Measurements from ENCODE around the gene AQP12A.
"Not testable (repeated sequence)": the region's sequence is repeated elsewhere in the genome, so short reads cannot be mapped to it uniquely, and the experiment has no call there.

Gene AQP12A

DNA sequence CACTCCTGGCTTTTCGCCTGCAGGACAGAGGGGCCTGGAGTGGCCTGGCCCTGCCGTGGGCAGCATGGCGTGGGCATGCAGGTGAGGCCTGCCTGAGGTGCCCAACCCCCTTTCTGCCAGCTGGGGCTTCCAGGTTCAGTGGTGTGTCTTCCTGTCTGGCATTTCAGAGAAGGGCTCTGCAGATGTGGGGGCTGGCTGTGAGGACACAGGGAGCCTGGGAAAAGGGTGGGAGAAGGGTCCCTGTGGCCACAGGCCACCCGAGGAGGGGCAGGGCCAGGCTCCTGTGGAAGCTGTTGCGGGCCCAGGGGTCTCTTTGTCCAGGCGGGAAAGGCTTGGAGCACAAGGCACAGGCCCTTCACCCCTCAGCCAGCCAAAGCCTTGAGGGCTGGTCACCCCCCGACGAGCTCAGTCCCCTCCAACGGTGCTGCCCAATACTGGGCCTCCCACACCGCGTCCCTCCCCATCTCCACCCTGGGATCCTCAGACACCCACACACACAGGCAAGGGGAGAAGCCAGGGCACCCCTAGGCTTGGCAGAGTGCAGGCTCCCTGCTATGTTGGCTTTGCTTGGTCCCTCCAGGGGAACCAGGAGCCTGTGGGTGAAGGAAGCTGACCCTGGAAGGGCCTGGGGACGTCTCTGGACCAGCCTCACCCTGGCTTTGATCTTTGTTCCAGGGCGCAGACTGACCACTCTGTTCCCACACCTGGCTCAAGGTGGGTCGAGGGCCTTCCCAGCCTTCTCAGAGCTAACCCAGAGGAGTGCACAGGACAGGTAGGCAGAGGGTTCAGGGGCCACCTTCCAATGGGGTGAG lies 3.7 kb upstream of the AQP12A start:
- DNase-seq (ENCODE audit: low read depth) = no peak

DNA sequence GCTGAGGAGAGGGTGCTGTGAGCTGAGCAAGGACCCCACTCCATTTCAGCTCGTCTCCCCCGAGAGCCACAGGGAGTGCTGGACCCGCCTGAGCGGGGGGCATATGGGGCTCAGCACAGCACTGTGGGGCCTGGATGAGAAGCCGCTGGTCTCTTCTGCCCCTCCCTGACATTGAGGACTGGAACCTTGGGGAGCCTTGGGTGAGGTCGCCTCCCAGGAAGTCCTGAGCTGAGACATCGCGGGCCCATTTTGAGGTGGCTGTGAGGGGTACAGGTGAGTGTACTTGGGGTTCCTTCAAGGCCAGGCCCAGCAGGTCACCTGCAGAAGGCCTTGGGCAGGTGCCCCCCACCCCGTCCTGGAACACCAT lies 3.1 kb upstream of the AQP12A start:
- DNase-seq (ENCODE audit: low read depth) = no peak

DNA sequence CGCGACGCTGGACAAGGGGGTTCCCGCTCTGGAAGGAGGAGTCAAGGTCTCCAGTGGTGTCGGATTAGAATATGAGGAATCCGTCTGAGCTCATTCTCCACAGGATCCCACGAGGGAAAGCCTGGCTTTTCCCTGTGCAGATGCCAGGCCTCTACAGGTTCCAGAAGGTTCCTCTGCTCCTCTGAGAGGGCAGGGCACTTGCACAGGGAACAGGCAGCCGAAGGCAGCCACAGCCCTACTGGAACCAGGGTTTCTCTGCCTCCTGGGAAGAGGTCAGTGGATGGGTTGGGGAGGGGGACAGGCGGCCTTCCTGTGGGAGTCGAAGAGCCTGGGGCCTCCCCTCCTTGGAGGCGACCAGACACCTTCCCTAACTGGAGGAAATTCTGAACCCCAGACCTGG lies 1.7 kb upstream of the AQP12A start:
- DNase-seq (ENCODE audit: low read depth) = no peak

DNA sequence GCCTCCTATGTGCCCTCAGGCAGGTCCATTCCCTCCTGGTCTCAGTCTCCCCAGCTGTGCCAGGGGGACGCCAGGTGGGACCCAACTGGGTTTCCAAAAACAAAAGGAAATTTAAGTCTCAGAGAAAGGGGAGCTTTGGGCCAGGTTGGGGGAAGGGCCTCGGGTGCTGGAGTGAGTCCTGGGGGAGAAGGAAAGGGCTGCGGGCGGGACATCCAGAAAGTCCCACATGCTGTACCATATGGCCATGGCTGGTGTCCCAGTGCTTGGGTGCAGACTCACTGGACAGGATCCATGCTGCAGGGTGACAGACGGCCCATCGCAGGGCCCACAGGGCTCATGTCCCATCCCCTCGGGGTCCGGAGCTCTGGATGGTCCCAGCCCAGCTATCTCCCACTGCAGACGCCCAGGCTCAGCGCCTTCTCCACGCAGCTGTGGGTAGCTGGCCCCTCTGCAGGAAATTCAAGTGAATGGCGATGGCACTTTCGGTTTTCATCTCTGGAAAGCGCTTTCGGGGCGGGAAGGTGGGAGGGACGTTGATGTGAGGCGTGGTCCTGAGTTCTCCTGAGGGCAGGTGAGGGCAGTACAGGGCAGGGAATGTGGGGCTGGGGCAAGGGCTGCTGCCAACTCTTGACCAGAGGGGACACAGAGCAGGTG lies 1.1 kb upstream of the AQP12A start:
- not testable (repeated sequence) for DNase-seq (ENCODE audit: low read depth)

DNA sequence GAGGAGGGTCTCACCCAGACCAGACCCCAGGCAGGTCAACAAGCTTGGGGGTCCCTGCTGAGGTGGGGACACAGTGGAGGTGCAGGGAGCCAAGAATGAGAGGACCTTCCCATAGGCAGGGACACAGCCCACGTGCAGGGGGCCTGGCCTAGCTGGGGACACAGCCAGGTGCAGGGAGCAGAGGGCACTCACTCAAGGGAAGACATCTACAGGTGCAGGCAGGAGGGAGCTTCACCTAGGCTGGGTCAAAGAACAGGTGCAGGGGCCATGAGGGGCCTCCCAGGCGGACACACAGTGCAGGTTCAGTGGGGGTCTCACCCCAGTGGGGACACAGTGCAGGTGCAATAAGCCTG lies 615 bp upstream of the AQP12A start:
- DNase-seq (ENCODE audit: low read depth) = not testable (repeated sequence)

DNA sequence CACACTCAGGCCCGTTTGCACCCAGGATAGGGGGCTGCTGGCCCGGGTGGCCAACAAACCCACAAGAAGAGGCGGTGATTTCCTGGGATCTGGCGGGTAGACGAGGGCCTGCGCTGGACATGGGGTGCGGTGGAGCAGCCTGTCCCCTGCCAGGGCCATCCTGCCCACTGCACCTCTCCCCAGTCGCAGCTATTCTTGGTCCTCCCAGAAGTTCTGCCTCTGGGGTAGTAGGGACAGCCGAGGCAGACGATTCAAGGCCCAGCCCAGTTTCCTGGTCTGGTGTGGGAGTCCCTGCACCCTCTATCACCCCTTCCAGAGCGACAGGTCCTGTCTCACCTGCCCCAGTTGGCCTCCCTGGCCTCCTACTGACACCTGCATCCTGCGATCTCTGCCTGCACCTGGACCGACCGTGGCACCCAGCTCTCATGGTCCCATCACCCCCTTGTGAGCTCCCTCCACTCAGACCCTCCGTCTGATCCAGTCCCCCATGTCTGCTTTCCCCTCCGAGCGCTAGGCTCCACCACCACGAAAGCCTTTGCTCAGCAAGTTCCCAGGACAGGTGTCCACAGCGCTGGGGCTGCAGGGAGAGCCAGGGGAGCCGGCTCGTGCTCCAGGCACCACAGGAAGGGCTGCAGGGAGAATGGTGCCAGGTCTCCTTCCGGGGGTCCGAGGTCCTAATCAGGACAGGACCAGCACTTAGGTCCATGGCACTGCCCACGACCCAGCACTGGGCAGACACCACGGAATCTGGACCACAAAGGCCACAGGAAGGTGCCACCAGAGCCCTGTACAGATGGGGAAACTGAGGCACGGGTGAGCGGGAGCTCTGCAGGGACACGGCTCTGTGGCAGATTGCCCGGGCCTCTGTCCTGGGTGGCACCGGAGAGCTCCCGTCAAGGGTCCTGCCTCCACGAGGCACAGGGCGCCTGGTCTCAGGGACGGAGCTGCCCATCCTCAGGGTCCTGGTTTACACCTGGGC lies 1.2 kb downstream of the AQP12A start:
- not testable (repeated sequence) for DNase-seq (ENCODE audit: low read depth)

DNA sequence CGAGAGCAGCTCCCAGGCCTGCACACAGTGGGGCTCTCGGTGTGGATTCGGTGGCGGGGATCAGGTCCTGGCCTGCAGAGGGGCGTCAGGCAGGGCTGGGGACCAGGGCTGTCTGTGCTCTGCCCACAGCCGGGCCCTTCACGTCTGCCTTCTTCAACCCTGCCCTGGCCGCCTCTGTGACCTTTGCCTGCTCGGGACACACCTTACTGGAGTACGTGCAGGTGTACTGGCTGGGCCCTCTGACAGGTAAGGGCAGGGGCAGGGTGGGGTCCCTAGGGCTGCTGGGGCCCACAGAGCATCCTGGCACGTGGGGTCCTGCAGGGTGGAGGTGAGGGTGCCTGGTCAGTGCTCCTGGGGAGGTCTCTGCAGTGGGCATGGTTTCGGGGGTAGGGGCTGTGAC lies 2.6 kb downstream of the AQP12A start:
- DNase-seq (ENCODE audit: low read depth) = not testable (repeated sequence)

DNA sequence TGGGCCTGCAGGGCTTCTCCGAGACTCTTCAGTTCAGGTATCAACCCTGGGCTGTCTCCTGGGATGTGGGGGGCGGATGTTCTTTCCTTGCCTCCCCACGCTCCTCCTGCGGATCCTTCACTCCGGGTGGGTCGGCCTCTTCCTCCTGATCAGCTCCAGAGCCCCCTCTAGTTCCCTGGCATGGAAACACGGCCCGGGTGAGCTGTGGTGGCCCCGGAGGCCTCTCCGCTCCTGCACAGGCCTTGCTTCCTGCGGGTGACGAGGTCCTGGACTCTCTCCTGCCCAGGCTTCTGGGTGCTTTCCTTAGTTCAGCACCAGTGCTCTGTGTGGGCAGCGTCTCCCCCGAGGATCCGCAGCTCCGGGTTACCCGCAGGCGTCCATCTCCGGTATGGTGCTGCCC lies 3.9 kb downstream of the AQP12A start:
- DNase-seq (ENCODE audit: low read depth) = not testable (repeated sequence)

DNA sequence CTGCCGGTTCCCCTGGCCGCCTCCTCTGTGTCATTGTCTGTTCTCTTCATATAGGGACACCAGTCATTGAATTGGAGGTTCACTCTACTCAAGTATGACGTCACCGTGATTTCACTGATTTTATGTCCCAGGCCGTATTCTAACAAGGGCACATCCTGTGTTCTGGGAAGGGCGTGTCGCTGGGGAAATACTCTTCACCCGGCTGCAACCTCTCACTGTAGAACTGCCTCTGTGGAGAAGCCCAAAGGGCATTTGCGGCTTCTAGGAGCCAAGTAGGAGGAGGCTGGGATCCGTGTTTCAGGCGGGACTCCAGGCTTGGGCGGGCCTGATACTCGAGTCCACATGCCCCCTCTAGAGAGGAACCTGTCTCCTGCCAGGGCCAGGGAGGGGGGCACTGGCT lies 4.8 kb downstream of the AQP12A start:
- not testable (repeated sequence) for DNase-seq (ENCODE audit: low read depth)

DNA sequence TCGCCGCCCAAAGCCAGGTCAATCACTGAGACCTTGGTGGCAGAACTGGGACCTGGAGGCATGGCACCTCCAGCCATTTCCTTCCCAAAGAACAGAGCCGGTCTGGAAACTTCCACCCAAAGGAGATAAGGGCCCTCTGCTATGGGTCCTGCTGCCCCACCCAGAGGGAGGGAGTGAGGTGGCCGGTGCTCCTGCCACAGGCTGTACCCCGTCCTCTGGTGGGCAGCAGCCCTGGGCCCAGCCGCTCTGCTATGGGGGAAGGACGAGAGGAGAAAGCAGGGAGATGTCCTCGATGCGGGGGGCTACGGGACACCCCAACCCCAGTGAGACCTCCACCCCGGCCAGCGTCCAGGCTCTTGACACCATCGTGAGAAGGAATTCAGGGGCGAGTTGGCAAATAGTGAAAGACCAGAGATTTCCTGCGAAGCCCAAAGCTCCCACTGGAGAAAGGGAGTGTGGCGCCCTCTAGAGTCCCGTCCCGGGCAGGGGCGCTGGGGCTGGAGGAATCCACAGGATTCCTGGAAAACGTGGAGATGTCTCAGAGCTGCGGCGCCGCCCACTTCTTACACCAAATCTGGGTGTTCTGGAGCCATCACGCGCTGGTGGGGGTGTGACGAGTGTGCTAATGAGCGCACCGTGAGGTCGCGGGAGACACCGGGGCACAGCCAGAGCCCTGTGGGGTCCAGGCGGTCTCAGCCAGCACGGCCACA lies 7.3 kb downstream of the AQP12A start:
- not testable (repeated sequence) for DNase-seq (ENCODE audit: low read depth)

DNA sequence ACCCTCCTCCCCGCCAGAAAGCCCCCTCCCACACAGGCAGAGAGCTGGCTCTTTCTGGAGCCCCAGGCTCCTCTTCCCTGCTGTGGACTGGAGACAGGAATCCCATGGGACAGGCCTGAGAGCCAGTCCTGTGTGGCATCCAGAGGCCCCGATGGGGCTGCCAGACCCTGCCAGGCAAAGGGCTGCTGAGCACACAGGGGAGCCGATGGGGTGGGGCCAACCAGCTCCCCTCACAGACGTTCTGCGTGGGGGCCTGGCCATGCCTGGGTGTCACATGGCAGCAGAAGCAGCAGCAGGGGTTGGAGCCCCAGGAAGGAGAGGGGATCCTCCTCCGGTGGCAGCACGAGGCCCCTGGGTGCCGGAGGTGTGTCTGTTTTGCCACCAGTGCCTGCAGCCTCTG lies 8.2 kb downstream of the AQP12A start:
- not testable (repeated sequence) for DNase-seq (ENCODE audit: low read depth)

DNA sequence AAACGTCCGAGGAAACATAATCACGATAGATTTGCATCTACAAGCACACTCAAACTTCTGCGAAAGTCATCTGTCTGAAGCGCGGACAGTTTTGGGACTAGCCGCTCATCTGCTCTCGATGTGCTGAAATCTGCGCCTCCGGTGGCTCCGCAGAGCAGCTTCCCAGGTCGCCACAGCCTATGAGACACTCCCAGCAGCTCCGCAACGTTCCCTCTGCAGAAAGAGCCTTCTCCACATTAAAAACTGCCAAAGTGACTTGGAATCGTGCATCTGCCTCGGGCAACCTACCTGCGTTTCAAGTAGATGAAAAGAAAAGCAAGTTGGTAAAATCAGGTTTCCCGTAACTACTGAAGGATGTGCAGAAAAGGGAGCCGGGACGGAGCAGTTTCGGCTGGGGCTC lies 8.9 kb downstream of the AQP12A start:
- not testable (repeated sequence) for DNase-seq (ENCODE audit: low read depth)

DNA sequence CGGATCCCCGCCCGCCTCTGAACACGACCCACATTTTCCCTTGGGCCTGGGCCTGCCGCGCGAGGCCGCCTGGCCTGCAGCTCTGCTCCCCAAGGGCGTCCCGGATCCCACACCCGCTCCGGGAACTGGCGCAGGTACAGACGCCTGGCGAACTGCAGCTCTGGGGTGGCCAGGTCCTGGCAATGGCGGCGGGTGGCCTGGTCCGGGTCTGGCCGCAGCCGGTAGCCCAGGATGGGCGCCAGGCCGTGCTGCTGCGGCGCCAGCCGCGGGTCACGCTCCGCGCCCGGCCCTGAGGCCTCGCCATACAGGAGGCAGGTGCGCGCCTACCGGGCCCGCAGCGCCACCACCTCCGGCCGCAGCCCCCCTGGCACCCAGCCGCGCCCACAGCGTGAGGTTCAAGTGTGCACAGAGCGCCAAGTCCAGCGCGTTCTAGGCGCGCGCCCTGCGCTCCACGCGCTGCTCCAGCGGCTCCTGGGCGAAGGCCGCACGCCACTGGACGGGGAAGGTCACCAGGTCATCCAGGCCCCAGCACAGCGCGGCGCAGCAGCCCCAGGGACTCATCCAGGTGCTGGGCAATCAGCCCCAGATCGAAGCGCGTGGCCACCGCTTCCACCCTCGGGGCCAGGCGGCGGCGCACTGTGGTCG lies 9.5 kb downstream of the AQP12A start:
- DNase-seq (ENCODE audit: low read depth) = no peak

DNA sequence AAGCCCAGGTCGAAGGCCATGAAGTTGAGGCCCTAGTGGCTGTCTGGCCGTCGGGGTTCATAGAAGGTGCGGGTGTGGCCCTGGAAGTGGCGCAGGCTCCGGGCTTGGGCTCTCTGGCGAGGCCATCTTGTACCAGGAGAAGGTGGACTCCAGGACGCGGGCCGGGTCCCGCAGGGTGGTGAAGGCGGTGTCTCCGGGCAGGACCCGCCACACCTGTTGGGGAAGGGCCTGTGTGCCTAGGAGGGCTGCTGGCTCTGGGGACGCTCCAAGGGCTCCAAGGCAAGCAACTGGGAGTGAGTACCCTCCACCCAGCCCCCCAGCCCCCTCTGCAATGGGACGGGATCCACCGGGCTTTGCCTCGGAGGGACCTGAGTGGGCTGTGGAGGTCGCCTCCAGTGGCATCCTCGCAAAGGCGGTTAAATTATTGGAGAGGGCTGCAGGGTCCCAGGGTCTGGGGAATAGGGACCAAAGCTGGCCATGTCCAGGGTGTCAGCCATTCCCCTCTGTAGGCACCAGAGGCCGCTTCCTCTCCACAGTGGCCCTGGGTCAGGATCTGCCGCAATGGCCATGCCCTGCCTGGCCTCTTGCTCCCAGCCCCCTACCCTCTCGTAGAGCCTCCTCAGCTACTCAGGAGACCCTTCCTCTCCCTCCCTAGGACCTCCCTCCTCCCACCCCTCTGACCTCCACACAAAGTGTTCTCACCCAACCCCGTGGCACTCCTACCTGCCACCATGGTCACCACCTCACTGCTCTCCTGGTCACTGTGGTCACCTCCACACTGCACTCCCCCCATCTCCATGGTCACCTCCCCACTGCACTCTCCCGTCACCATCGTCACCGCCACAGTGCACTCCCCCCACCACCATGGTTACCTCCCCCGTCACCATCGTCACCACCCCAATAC lies 10.3 kb downstream of the AQP12A start:
- no peak for DNase-seq (ENCODE audit: low read depth)

DNA sequence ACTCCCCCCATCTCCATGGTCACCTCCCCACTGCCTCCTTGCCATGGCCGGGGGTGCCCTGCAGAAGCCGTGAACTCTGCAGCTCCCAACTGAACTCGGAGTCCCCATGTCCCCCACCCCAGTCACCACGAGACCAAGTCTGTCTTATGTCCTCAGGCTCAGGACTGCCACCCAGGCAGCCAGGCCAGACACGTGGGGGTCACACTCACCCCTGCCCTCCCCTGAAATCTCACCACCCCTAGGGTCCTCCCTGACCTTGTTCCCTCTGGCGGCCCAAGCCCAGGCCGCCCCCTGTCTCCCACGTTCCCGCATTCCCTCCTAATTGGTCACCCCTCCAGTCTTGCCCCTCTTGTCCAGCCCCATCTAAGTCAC lies 11.0 kb downstream of the AQP12A start:
- DNase-seq (ENCODE audit: low read depth) = no peak

DNA sequence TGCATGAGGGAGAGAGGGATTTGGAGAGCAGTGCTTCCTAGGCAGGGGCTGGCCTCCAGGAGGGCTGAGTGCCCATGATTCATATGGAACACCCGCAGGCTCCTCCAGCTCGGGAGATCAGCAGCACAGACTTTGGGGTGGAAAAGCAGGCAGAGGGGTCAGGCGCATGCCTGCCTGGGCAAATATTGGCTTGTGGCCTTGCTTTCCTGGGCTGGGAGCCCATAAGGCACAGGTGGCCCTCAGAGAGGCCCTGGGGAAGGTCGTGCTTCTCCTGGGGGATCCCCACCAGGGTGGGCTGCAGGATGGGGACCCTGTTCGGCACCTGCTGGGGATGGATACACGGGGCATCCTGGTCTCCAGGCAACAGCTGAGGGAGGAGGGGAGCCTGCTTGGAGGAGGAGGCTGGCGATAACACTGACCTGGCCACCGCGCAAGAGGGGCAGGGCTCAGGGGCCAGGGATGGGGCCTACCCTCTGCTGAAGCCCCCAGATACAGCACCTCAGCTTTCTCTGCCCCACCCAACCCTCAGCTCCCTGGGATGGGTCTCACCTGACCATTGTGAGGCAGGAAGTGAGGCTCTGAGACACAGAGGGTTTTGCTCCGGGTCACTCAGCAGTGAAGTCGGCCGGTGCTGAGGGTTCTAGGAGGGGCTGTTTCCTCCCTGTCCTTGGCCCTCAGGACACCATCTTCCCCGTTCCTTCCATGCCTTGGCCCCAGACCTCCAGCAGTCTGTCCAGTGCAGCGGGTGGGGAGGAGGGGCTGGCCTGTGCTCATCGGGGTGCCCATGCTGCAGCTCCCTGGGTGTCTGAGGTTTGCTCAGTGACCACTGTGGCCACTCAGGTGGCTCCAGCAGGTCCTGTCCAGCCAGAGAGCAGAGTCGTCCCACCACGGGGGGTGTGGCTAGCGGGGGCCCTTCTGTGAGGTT lies 12.0 kb downstream of the AQP12A start:
- DNase-seq (ENCODE audit: low read depth) = no peak

DNA sequence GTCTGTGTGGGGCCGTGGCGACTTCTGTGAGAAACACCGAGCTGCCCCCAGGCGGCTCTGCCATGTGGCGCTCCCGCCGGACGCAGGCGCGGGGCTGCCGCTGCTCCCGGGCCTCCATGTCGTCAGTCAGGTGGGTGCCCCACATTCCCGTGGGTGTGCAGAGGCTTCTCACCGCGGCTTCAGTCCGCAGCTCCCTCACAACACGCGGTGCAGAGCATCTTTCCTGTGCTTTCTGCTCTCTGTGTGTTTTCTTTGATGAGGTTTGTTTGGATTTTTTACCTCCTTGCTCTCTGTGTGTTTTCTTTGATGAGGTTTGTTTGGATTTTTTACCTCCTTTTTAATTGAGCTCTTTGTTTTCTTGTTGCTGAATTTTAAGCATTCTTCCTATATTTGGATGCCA lies 13.0 kb downstream of the AQP12A start:
- no peak for DNase-seq (ENCODE audit: low read depth)

DNA sequence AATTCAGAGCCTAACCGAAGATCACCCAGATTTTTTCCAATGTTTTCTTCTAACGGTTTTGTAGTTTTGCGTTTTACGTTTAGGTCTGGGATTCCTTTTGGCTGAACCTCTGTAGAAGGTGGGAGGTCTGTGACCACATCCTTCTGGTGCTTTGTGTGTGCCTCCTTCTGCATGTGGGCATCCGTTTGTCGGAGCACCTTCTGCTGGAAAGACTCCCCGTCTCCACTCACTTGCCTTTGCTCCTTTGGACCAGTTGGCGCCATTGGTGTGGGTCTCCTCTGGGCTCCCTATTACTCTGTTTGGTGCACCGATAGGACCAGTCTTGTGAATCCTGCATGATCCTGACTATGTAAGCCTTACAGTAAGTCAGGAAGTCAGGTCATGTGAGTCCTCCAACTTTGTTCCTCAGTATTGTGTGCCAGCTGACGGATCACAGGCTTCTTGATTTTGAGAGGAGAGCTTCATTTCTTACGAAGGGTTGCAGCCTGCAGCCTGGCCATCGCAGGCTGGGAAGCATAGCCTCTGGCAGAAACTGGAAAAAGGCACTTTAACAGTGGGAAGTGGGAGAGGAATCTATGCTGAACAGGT lies 13.6 kb downstream of the AQP12A start:
- no peak for DNase-seq (ENCODE audit: low read depth)

Measured in GM04503 (cell line).